D341Med (cell line): ENCODE data around the gene MYH16.
"Not testable (repeated sequence)": the region's sequence is repeated elsewhere in the genome, so short reads cannot be mapped to it uniquely, and the experiment has no call there.

Experiments used
- DNase-seq: peaks from one replicate; pipeline ENCODE4 v3.0.0; 2012; ENCODE audit warnings: low spot score

Gene MYH16

DNA sequence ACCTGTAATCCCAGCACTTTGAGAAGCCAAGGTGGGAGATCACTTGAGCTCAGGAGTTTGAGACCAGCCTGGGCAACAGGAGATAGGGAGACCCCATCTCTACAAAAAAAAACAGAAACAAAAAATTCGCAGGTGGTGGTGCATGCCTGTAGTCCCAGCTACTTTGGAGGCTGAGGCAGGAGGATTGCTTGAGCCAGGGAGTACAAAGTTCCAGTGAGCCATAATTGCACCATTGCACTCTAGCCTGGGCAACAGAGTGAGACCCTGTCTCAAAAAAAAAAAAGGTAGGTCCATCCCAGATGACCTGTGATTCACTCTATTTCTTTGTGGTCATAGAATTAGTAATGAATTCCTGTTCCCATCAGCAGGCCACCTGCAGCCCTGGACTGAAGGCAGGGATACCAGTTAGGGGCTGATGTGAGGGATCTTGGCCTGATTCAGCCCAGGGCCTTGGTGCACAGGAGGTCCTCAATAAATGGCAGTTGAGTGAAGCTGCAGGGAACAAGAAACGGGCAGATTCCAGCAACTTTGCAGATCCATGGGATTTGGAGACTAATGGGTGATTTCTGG, at the start of gene MYH16:
MYH16 (plus strand) TSS at position 364 of the 570 bp plus-strand sequence.
- no peak for DNase-seq

DNA sequence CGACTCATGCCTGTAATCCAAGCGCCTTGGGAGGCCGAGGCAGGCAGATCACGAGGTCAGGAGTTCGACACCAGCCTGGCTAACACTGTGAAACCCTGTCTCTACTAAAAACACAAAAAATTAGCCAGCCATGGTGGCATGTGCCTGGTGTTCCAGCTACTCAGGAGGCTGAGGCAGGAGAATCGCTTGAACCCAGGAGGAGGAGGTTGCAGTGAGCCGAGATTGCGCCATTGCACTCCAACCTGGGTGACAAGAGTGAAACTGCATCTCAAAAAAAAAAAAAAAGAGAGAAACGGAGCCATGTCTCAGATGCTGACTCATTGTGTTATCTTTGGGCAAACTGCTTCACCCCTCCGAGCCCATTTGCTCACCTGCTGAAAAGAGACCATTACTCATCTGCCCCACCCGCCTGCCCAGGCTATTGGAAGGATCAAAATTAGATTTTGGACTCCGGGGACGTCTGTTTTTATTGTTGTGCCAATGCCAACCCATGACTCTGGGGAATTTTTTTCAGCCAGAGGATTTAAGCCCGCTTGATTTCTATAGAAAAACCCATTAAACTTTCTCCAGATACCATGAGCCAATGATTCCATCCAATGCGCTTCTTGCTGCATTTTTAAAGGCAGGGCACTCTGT, 48.3 kb upstream of the MYH16 start:
- not testable (repeated sequence) for DNase-seq

DNA sequence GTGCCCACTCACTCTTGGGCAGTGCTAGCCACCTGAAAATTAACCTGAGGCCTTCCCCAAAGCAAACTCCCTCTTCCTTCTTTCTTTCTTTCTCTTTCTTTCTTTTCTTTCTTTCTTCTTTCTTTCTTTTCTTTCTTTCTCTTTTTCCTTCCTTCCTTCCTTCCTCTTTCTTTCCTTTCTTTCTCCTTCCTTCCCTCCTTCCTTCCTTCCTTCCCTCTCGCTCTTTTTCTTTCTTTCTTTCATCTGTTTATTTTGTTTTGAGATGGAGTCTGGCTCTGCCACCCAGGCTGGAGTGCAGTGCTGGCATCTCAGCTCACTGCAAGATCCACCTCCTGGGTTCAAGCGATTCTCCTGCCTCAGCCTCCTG, 47.8 kb upstream of the MYH16 start:
- DNase-seq, result no peak

DNA sequence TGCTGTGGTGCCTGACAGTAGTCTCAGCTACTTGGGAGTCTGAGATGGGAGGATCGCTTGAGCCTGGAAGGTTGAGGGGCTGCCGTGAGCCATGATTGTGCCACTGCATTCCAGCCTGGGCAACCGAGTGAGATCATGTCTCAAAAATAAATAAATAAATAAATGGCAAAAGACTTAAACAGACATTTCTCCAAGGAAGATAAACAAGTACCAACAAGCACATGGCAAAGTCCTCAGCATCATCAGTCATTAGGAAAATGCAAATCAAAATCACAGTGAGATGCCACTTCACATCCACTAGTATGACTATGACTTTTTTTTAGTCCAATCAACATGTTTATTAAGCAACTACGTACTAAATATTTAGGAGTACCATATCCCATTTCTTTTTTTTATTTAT, 43.4 kb upstream of the MYH16 start:
- DNase-seq, result no peak

DNA sequence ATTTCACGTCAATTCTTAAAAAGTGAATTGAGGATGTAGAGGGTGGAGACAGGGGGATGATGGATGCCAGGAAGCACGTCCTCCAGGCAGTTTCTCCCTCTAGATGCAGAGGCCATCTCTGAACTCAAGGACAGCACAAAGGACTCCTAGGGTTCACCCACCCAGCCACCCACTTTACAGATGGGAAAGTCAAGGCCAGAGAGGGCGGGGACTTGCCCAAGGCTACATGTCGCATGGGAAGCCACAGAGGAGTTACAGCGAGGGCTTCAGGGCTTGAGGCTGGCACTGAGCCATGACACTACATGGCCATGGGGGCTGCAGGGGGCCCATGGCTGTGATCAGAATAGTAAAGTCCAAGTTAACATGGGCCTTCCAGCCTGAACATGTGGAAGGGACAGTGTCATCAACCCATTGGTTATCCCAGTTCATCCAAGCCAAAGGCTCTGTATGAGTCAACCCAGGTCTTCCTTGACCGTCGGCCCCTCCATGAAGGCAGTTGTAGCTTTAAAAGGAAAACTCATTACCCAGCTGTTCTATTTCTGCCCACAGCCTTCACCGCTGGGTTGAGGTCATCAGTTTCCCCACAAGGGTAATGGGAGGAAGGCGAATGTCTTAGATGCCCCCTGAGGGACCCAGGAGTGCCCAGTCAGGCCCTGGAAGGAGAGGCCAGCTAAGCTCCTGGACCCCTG, 40.4 kb upstream of the MYH16 start:
- no peak for DNase-seq

DNA sequence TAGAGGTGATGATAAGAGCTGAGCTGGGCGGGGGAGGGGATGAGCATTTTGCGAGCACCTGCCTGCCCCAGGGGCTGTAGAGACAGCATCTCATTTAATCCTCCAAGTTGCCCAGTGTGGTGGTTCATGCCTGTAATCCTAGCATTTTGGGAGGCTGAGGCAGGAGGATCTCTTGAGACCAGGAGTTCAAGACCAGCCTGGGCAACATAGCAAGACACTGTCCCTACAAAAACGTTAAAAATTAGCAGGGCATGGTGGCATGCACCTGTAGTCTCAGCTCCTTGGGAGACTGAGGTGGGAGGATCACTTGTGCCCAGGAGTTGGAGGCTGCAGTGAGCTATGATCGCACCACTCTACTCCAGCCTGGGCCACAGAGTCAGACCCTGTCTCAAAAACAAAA, 39.7 kb upstream of the MYH16 start:
- not testable (repeated sequence) for DNase-seq

DNA sequence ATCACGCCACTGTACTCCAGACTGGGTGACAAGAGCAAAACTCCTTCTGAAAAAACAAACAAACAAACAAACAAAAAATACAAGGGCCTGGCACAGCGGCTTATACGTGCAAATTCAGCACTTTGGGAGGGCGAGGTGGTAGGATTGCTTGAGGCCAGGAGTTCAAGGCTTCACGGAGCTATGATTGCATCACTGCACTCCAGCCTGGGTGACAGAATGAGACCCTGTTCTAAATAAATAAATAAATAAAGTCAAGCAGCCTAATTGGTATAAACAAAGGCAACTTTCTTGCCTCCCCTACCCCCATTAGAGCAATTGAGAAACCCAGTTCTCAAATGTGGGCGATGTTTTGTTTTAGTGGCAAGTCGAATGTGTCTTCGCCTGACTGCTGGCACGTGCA, 38.5 kb upstream of the MYH16 start:
- DNase-seq, result no peak

DNA sequence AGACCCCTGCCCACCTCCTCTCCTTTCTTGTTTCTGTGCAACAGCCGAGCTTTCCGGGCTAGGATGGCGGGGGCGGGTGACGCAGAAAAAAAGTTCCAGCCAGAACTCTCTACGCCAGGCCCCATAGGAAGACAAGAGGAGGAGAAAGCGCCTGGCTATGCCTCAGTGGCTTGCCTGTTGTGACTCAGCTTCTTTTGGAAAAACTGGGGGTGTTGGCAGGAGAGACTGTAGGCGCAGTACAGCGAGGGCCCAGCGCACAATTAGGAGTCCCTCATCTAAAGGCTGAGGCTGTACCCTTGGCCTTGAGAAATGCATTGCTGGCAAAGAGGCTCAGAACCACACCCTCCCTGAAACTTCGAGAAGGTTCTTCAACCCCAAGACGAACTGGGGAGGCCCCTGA, 36.7 kb upstream of the MYH16 start:
- DNase-seq, result no peak

DNA sequence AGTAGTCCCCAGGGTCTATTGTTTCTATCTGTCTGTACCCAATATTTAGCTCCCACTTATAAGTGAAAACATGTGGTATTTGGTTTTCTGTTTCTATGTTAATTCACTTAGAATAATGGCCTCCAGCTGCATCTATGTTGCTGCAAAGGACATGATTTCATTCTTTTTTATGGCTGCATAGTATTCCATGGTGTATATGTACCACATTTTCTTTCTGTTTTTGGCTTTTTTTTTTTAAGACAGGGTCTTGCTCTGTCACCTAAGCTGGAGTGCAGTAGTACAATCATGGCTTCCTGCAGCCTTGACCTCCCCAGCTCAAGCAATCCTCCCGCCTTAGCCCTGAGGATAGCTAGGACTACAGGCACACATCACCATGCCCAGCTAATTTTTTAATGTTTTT, 34.8 kb upstream of the MYH16 start:
- not testable (repeated sequence) for DNase-seq

DNA sequence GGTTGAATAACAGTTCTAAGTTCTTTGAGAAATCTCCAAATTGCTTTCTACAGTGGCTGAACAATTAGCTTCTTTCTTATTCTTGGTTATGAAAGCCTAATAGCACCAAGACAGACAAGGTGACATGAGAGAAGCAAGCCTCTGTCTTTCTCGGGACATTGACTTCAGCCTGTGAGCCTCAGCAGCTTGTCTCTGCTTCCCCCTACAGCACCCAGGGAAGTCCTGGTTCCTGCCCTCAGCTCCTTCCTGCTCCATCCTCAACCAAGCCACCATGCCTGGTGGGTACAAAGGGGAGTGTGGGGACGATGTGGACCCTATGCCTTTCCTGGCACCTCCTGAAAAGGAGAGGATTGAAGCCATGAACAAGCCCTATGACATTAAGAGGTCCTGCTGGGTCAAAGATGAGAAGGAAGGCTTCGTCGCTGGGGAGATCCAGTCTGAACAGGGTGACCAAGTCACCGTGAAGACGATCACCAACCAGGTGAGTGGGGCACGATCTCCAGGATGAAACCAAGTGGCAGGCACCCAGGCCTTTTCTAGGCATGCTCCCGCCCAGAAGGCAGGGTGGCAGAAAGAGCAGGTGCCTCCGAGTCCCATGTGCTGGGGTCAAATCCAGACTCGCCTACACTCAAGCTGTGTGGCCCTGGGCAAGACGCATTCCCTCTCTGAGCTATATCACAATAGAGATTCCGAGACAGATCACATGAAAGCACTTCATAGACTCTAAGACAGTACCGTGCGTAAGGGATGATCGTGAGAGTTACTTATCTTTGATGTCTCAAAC, 33.9 kb upstream of the MYH16 start:
- DNase-seq, result no peak

DNA sequence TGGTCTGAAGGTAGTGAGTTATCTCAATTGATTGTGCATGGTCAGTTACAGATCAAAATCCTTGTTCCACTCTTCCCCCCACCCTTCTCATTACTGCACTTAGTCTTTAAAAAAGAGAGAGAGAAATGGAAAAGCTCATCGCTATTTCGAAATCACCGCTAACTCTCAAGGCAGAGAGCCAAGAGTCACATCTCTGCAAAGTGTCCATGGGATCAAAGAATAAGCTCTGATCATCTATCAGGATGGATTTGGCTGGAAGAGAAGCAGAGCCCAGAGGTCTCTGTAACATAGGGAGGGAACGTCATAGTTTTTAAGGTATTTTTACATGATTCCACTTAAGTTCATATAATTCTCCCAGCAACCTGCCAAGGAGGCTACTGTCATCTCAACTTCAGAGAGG, 30.0 kb upstream of the MYH16 start:
- DNase-seq, result no peak

DNA sequence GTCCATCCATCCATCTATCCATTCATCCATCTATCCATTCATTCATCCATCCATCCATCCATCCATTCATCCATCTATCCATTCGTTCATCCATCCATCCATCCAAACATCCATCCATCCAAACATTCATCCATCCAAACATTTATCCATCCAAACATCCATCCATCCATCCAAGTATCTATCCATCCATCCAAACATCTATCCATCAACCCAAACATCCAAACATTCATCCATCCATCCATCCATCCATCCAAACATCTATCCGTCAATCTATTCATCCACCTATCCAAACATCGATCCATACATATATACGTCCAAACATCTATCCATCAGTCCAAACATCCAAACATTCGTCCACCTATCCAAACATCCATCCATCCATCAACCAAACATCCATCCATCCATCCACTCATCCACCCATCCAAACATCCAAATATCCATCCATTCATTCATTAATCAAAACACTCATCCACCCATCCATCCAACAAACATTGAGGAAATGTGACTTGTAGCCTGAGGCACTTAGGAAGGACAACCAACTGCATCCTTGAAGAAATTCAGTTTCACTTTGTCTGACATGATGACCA, 28.8 kb upstream of the MYH16 start:
- DNase-seq, result no peak

DNA sequence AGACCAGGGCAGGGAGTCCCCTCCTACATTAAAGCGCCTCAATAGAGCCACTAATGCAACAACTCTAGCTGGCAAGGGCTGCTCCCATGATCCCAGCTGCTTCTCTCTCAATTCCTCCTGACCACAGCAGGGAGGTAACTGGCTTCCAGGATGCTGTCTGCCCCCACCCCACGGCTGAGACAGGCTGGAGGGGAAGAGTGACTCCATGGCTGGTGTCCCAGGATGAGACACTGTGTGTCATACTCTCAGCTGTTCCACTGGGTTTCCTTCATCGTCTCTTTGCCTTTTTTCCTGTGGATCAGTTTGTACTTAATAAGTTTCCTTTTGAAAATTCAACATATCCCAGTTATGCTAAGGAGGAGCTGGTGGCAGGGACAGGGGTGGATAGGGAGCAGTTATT, 27.7 kb upstream of the MYH16 start:
- no peak for DNase-seq

DNA sequence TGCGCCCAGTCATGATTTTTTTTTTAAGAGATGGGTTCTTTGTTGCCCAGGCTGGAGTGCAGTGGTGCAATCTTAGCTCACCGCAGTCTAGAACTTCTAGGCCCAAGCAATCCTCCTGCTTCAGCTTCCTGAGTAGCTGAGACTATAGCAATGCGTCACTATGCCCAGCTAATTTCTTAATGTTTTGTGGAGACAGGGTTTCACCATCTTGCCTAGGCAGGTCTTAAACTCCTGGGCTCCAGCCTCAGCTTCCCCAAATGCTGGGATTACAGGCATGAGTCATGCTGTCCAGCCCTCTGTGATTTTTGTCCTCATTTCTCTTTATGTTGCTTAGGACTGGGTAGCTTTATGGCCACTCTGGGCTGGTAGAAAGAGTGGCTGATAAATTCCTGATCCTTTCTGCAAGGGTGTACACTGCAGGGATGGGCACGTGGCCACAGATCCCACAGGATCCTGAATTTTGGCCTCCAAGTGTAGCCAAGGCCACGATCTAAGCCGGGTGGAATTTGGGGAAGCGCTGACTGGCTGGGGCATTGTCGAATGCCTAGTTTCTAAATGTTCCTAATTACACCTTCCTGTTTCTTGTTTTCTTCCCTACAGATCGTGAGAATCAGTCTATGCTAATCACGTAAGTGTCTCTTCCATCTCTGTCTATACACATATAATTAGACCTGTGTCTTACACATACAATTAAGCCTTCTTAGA, 24.1 kb upstream of the MYH16 start:
- no peak for DNase-seq

DNA sequence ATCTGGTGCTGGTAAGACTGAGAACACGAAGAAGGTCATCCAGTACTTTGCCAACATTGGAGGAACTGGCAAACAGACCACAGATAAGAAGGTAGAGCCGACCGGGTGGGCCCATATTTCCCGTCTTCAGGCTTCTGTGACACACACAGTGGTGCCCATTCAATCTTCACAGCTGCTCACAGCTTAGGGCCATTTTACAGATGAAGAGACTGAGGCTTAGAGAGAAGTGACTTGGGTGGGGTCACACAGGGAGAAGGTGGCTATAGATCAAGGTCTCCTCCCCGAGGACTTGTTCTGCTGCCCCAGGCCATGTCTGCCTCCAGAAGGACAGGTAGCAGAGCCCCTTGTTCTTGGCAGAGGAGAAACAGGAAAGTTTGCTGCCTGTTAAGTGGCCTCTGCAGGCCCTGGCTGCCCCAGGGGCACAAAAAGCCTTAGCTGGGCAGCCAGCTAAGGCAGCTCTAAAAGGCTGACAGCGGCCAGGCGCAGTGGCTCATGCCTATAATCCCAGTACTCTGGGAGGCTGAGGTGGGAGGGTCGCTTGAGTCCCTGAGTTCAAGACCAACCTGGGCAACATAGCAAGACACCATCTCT, 22.6 kb upstream of the MYH16 start:
- no peak for DNase-seq

DNA sequence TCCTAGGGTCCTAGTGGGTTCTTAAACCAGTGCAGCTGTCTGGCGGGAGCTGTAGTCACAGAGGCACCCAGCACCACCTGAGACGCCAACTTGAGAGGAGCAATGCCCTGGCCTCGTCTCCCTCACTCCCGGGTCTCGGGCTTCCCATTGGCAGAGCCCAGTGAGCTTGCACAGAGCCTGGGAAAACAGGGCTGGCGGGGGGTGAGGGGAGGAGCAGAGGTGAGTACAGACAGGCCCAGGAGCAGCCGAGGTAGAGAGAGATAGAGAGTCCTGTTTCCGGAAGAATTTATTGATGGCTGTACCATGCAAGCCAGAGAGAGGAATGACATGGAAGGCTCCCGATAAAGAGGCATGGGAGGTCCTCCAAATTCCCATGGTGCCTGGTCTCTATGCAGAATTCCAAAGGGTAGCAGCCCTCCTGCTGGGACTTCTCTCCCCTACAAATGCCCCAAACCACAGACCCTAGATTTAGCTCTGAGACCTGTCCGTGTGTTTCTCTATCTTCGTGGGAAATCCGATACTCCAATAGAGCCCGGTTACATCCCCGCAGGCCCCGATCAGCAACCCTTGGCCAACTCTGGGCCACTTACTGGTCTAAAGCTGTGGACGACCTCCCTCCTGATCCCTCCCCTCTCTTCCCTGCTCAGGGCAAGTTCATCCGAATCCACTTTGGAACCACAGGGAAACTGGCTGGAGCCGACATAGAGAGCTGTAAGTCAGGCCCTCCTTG, 20.3 kb upstream of the MYH16 start:
- no peak for DNase-seq

DNA sequence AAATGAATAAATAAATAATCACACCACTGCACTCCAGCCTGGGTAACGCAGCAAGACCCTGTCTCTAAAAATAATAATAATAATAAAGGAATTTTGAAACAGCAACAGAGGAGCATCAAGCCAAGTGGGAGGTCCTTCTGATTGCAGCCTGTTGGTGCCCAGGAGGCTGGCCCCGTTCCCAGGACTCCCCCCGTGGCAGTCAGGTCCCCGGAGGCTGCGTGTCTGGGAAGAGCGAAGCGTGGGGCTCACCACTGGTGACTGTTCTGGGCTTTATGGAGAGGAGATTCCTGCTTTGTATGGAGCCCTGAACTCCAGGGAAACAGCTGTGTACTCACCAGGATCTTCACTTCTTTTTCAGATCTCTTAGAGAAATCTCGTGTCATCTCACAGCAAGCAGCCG, 19.3 kb upstream of the MYH16 start:
- DNase-seq, result no peak

DNA sequence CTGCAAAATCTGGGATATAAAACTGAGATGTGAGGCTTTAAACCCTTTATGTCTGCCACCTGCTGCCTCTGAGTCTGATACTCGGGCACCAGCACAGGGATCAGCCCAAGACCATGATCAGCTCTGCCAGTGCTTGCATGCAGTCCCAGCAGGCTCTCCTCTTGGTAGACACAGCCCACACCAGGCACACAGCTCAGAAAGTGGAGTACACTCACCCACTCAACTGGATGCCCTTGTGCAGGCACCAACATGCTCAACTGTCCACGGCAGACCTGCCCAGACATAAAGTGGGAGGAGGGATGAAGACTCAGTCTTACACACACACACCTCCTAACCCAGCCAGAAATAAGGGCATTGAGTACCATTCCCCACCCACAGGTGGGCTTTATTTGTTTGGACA, 18.2 kb upstream of the MYH16 start:
- DNase-seq, result no peak

DNA sequence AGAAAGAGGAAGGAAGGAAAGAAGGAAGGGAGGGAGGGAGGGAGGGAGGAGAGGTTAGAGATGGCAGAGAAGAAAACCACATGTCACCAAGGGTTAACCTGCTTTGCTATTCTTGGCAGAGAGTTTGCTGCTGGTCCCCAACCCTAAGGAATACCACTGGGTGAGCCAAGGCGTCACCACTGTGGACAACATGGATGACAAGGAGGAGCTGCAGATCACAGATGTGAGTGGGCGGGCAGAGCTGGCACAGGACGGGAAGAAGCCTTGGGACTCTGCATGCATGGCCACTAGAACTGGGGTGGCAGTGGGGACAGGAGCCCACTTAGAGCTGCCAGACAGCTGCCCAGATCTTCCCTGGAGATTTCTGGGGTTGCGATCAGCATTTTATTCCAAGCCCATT, 17.2 kb upstream of the MYH16 start:
- DNase-seq, result no peak

DNA sequence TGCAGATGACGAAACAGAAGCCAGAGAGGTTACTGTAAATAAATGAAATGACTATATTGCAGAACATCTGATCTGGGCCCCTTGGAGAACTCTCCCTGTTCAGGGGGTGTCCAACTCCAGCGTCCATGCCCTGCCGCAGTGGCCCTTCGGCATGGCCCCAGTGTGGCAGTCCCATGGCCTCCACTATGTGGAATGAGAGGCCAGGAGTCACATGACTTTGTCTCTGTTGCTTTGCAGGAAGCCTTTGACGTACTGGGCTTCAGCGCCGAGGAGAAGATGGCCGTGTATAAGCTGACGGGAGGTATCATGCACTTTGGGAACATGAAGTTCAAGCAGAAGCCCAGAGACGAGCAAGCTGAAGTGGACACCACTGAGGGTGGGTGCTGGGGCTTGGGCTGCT, 15.6 kb upstream of the MYH16 start:
- no peak for DNase-seq

DNA sequence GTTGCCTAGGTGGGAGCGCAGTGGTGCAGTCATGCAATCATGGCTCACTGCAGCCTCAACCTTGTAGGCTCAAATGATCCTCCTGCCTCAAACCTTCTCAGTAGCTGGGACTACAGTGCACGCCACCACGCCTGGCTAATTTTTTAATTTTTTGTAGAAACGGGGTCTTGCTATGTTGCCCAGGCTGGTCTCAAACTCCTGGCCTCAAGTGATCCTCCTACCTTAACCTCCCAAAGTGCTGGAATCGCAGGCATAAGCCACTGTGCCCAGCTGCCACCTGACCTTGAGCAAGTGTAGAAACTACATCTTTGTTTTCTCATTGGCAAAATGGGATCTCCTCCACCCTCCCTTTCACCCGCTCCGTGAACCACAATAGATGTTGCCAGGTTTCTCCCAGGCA, 15.0 kb upstream of the MYH16 start:
- no peak for DNase-seq
